Astrocyte (in vitro differentiated cells and primary cell): ENCODE results near the gene CALD1.

Source experiments
- EZH2 ChIP-seq: IDR thresholded peaks from 2 replicates; pipeline ENCODE4 v1.6.1; 2012; ENCODE audit warnings: mild to moderate bottlenecking, low read length, inconsistent platforms; ENCODE audit not compliant: insufficient read depth
- TF ChIP-seq, protein P1 (sequence below): IDR thresholded peaks from 2 replicates; pipeline ENCODE4 v1.5.1; 2011; ENCODE audit warnings: low read depth, mild to moderate bottlenecking, inconsistent platforms, low read length, moderate library complexity; ENCODE audit not compliant: insufficient read depth

DNA sequence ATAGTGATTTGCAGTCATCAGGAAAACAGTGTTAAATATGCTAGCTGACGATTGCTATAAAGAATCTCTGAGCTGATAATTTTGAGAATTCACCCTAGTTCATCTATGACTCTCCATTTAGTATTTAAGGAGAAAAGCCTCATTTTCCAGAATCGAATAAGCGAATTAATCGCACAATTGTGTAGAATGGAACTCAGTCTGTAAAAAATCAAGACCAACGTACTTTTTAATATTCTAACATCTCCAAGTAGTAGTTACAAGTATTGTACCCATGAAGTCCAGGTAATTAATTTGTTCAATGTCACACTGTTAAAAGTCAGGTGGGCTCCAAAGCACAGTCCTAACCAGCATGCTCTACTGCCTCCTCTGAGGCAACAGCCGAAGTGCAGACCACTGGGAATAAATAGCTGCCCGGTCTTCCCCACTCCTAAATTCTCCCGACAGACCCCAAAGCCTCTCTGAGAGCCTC is 206.5 kb downstream of the CALD1 start:
- TF ChIP-seq, protein P1, sequence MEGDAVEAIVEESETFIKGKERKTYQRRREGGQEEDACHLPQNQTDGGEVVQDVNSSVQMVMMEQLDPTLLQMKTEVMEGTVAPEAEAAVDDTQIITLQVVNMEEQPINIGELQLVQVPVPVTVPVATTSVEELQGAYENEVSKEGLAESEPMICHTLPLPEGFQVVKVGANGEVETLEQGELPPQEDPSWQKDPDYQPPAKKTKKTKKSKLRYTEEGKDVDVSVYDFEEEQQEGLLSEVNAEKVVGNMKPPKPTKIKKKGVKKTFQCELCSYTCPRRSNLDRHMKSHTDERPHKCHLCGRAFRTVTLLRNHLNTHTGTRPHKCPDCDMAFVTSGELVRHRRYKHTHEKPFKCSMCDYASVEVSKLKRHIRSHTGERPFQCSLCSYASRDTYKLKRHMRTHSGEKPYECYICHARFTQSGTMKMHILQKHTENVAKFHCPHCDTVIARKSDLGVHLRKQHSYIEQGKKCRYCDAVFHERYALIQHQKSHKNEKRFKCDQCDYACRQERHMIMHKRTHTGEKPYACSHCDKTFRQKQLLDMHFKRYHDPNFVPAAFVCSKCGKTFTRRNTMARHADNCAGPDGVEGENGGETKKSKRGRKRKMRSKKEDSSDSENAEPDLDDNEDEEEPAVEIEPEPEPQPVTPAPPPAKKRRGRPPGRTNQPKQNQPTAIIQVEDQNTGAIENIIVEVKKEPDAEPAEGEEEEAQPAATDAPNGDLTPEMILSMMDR: no peak
- no peak for TF ChIP-seq EZH2
